Mucosa of descending colon (tissue), 3 donors: Measurements from ENCODE around the gene METRNL. TPM values are rescaled to one million over a fixed set of nuclear protein-coding genes. Genes with fewer than 3 reads are reported as not detected.

Source experiments
- ATAC-seq: fragments of 200-7000 bp; cut with Tn5 transposase; one replicate; pipeline ENCODE4 v1.9.1; 2020; ENCODE audit warnings: mild to moderate bottlenecking, moderate library complexity
- DNase-seq, 3 donors: peaks; one replicate each; pipeline ENCODE4 v3.0.0-alpha.2; 2020
- H3K36me3 ChIP-seq: fragments of 200-600 bp; one replicate; pipeline ENCODE4 v1.8.0; 2021; ENCODE audit warnings: low read depth, mild to moderate bottlenecking
- H3K4me1 ChIP-seq: fragments of 200-600 bp; one replicate; pipeline ENCODE4 v1.8.0; 2021; ENCODE audit warnings: low read depth, mild to moderate bottlenecking
- H3K4me3 ChIP-seq: fragments of 200-600 bp; one replicate; pipeline ENCODE4 v1.8.0; 2021; ENCODE audit warnings: mild to moderate bottlenecking
- H3K9me3 ChIP-seq: fragments of 200-600 bp; one replicate; pipeline ENCODE4 v1.8.0; 2021; ENCODE audit warnings: mild to moderate bottlenecking
- CTCF ChIP-seq: fragments of 200-600 bp; IDR thresholded peaks from one replicate; pipeline ENCODE4 v1.8.0; 2022; ENCODE audit warnings: antibody characterized with exemption, mild to moderate bottlenecking
- intact Hi-C, 2 donors: fragments of 100-400 bp; cut with DNase I in 1 of 2; cut with micrococcal nuclease in 1 of 2; formaldehyde crosslinking; loops; one replicate each; pipeline versions ENCODE4 v1.11.0 to v1.11.1; 2022; cut with DNase I, micrococcal nuclease
- total RNA-seq, 3 donors: library from RNA; stranded (reverse); fragmentation: NEBNext Ultra II Directional in 2 of 3; extraction: Animal tissue kit (Norgen Biotek cat#: 25700) in 2 of 3; gene quantifications; one replicate each; pipeline versions ENCODE4 v1.2.1 to v1.2.4, GENCODE V29; 2021 to 2023
- donor health status: DM: no; HTN: no; CAD: no; lungs with moderate emphysema.
- donor health status: DM: no; HTN: no; CAD: no.
- donor health status: DM: no; HTN: yes; CAD: no.

The METRNL gene
- total RNA-seq, 3 donors from 2014 or later: 78.6 to 134 (median 116) TPM

GRCh38 chr17:83097831-83098230 is 18.4 kb downstream of the METRNL start:
- H3K4me3 ChIP-seq: no peak overlapping the region
- TF ChIP-seq CTCF: no peak
- ATAC-seq (no peak), DNase-seq (peak in 2 of 3 donors; percentile 17 to 42)
- H3K36me3 ChIP-seq: peaks cover 3% of the 10 kb centered on the region
- H3K4me1 ChIP-seq: peaks cover 46% of the 10 kb centered on the region
- H3K9me3 ChIP-seq: no peaks in the 10 kb centered on the region
- intact Hi-C loops: no loop called here

- DNase-seq (peak in 2 of 3 donors; percentile 43 to 50), ATAC-seq (no peak)
- peaks cover 2% of the 10 kb centered on the region for H3K36me3 ChIP-seq
- no peaks in the 10 kb centered on the region for H3K9me3 ChIP-seq
- no peak for TF ChIP-seq CTCF
- H3K4me3 ChIP-seq: no peak overlapping the region
- H3K4me1 ChIP-seq: peaks cover 45% of the 10 kb centered on the region
- intact Hi-C loops: no loop called here
Observed at GRCh38 chr17:83098241-83099085, 19.1 kb downstream of the METRNL start.

- intact Hi-C loops: no loop called here
- H3K9me3 ChIP-seq: no peaks in the 10 kb centered on the region
- peak in 2 of 3 donors; percentile 14 to 48 for DNase-seq
- H3K4me1 ChIP-seq: peaks cover 48% of the 10 kb centered on the region
- TF ChIP-seq CTCF: no peak
- H3K4me3 ChIP-seq: no peak overlapping the region
- ATAC-seq: no peak
- H3K36me3 ChIP-seq: no peaks in the 10 kb centered on the region
Observed at GRCh38 chr17:83099086-83099555, 19.7 kb downstream of the METRNL start.

- no peaks in the 10 kb centered on the region for H3K36me3 ChIP-seq
- ATAC-seq (peak; percentile 0), DNase-seq (peak; percentile 44 to 75 (median 67))
- intact Hi-C loops: no loop called here
- TF ChIP-seq CTCF: no peak
- H3K4me3 ChIP-seq: no peak overlapping the region
- peaks cover 49% of the 10 kb centered on the region for H3K4me1 ChIP-seq
- no peaks in the 10 kb centered on the region for H3K9me3 ChIP-seq
Observed at GRCh38 chr17:83099570-83100181, 20.3 kb downstream of the METRNL start.

GRCh38 chr17:83100220-83100852 is 20.9 kb downstream of the METRNL start:
- H3K9me3 ChIP-seq: no peaks in the 10 kb centered on the region
- intact Hi-C loops: no loop called here
- H3K36me3 ChIP-seq: no peaks in the 10 kb centered on the region
- H3K4me3 ChIP-seq: no peak overlapping the region
- peak; percentile 44 to 78 (median 65) for DNase-seq
- no peak for ATAC-seq
- peaks cover 49% of the 10 kb centered on the region for H3K4me1 ChIP-seq
- no peak for TF ChIP-seq CTCF
